ENCODE results near the gene GINS3. TPM values are rescaled to one million over a fixed set of nuclear protein-coding genes. Genes with fewer than 3 reads are reported as not detected.

GINS3 gene
- total RNA-seq, 1 experiment from 2014 or later: 16.4 TPM

GRCh38 chr16:58384437-58385055 is 7.7 kb upstream of the GINS3 start:
- Histone ChIP-seq H2AFZ (ENCODE audit: low read length) (no peak overlapping the region), H3T11ph (ENCODE audit: low read length) (no peak overlapping the region), H3K23ac (ENCODE audit: insufficient read length, low read depth, low read length) (no peak overlapping the region), H3K14ac (ENCODE audit: insufficient read depth, low read length) (no peak overlapping the region), H3K56ac (ENCODE audit: insufficient read length, low read depth, low read length) (no peak overlapping the region), H3K27ac (ENCODE audit: insufficient read length, low read depth, low read length) (no peak overlapping the region), H3K27me3 (ENCODE audit: insufficient read depth, low read length) (0 out of 2 replicates have a peak, but pooled peaks cover 2% of the 10 kb centered on the region), H4K20me1 (ENCODE audit: control insufficient read depth, insufficient read depth, insufficient read length) (no peaks in the 10 kb centered on the region), H2AK5ac (ENCODE audit: insufficient read length, low read length) (no peak overlapping the region), H3K18ac (ENCODE audit: insufficient read length, low read depth, low read length) (no peak overlapping the region), H3K9me3 (ENCODE audit: control insufficient read depth, low read depth, low read length) (no peaks in the 10 kb centered on the region), H3K79me1 (ENCODE audit: insufficient read depth, low read depth, low read length, poor library complexity, severe bottlenecking) (no peaks in the 10 kb centered on the region), H2BK120ac (ENCODE audit: low read depth, low read length, poor library complexity, severe bottlenecking) (no peak overlapping the region), H3K23me2 (ENCODE audit: insufficient read length, low read depth, low read length, poor library complexity, severe bottlenecking) (no peaks in the 10 kb centered on the region), H4K5ac (ENCODE audit: insufficient read length, low read depth, low read length) (no peak overlapping the region), H2BK20ac (ENCODE audit: low read depth, low read length, poor library complexity, severe bottlenecking) (no peak overlapping the region), H2BK12ac (ENCODE audit: insufficient read length, low read depth, low read length) (no peak overlapping the region), H4K91ac (ENCODE audit: insufficient read length, low read depth, low read length) (no peak overlapping the region), H3K79me2 (ENCODE audit: insufficient read depth, low read length) (no peaks in the 10 kb centered on the region), H4K8ac (replicated peaks; ENCODE audit: insufficient read length, low read depth, low read length) (no peak overlapping the region), H2BK5ac (ENCODE audit: insufficient read length, low read length) (no peak overlapping the region), H3K4me1 (ENCODE audit: insufficient read depth, low read length) (no peaks in the 10 kb centered on the region), H2BK15ac (ENCODE audit: low read depth, low read length) (no peak overlapping the region), H3K4ac (ENCODE audit: low read depth, low read length) (no peak overlapping the region), H3K9ac (ENCODE audit: extremely low read depth, insufficient read length, low read length) (no peak overlapping the region), H3K4me2 (ENCODE audit: insufficient read depth, insufficient read length, low read length) (no peak overlapping the region)
- no peaks in the 10 kb centered on the region for H3K4me1 Mint-ChIP-seq
- H3K4me3 Mint-ChIP-seq: no peak overlapping the region
- H3K36me3 Mint-ChIP-seq (ENCODE audit: insufficient read depth in 1 of 3, low read depth in 3 of 3): no peaks in the 10 kb centered on the region; a peak in 1 of 7 replicates
- no peak for DNase-seq
- WGBS (ENCODE audit: extremely low coverage, insufficient read length, low lambda C conversion rate): no CpG with 5 or more reads among the region's 5 CpGs
- H3K27ac Mint-ChIP-seq: no peak overlapping the region
- H3K9me3 Mint-ChIP-seq: no peaks in the 10 kb centered on the region
- peaks cover 38% of the 10 kb centered on the region for H3K27me3 Mint-ChIP-seq (ENCODE audit: low read depth)
- TF ChIP-seq, protein P1, sequence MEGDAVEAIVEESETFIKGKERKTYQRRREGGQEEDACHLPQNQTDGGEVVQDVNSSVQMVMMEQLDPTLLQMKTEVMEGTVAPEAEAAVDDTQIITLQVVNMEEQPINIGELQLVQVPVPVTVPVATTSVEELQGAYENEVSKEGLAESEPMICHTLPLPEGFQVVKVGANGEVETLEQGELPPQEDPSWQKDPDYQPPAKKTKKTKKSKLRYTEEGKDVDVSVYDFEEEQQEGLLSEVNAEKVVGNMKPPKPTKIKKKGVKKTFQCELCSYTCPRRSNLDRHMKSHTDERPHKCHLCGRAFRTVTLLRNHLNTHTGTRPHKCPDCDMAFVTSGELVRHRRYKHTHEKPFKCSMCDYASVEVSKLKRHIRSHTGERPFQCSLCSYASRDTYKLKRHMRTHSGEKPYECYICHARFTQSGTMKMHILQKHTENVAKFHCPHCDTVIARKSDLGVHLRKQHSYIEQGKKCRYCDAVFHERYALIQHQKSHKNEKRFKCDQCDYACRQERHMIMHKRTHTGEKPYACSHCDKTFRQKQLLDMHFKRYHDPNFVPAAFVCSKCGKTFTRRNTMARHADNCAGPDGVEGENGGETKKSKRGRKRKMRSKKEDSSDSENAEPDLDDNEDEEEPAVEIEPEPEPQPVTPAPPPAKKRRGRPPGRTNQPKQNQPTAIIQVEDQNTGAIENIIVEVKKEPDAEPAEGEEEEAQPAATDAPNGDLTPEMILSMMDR (conservative IDR thresholded peaks at IDR 0.05): no peak
